ENCODE data around the gene CHL1.

The CHL1 gene

GRCh38 chr3:318903-319302, 122.3 kb downstream of the CHL1 start:
- Histone ChIP-seq H3K4me3 (no peak overlapping the region), H3K9ac (no peak overlapping the region), H3K4me2 (no peak overlapping the region), H4K20me1 (no peaks in the 10 kb centered on the region), H3K27me3 (no peaks in the 10 kb centered on the region), H3K9me3 (no peaks in the 10 kb centered on the region), H3K36me3 (no peaks in the 10 kb centered on the region), H3K27ac (no peak overlapping the region), H3K4me1 (no peaks in the 10 kb centered on the region)
- no peak for TF ChIP-seq Cebpa-rat (IDR thresholded peaks at IDR 0.05)

DNA sequence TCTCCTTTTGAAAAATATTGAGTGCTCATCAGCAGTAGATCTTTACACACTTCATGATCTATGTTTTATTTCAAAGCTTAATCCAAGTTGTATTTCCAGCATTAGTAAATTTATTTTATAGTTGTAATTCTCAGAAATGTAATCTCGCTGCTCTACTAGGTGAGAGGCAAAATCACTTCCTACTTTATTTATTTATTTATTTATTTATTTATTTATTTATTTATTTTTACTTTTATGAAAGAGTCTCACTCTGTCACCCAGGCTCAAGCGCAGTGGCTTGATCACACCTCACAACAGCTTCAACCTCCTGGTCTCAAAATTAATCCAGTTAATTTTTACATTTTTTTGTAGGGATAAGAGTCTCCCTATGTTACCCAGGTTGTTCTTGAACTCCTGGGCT, 127.9 kb downstream of the CHL1 start:
- no peaks in the 10 kb centered on the region for H3K9me3 ChIP-seq
- H3K27me3 ChIP-seq = no peaks in the 10 kb centered on the region
- no peak overlapping the region for H3K27ac ChIP-seq

GRCh38 chr3:325495-325894, 128.9 kb downstream of the CHL1 start:
- Histone ChIP-seq H3K4me2 (no peak overlapping the region), H4K20me1 (no peaks in the 10 kb centered on the region), H3K36me3 (no peaks in the 10 kb centered on the region), H3K4me3 (no peak overlapping the region), H3K4me1 (no peaks in the 10 kb centered on the region), H3K9ac (no peak overlapping the region), H3K27ac (no peak overlapping the region), H3K9me3 (no peaks in the 10 kb centered on the region), H3K27me3 (no peaks in the 10 kb centered on the region)
- no peak for TF ChIP-seq Cebpa-rat (IDR thresholded peaks at IDR 0.05)

More for the DNA sequence above, 127.9 kb downstream of the CHL1 start:
- no peaks in the 10 kb centered on the region for H3K4me1 ChIP-seq
- TF ChIP-seq Cebpa-rat (IDR thresholded peaks at IDR 0.05) = no peak
- no peak overlapping the region for H3K4me2 ChIP-seq
- H3K4me3 ChIP-seq = no peak overlapping the region
- no peaks in the 10 kb centered on the region for H3K36me3 ChIP-seq
- no peak overlapping the region for H3K9ac ChIP-seq
- H4K20me1 ChIP-seq = no peaks in the 10 kb centered on the region

DNA sequence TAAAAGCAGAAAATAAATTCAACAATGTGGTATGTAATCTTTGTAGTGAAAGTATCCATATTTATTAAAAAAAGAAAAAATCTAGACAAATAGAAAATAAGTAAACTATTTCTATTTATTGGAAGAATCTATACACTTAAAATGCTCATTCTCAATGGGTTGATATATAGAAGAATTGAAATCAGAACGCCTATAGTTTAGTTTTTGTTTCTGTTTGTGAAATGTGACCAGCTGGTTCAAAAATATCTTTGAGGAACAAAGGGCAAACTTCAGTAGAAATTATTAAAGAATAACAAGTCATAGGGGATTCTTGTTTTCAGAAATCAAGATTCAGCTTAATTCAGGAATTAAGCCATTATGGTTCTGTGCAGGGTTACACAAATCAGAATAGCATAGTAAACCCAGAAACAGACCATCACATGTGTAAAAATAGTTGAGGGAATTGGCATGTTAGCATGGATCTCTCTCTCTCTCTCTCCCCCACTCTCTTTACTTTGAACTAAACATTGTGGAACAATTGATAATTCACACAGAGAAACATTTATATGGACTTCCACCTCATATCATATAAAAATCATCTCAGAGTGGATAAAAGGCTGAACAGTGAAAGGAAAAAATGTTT, 134.0 kb downstream of the CHL1 start:
- H3K36me3 ChIP-seq = no peaks in the 10 kb centered on the region
- H3K4me2 ChIP-seq = no peak overlapping the region
- no peak for TF ChIP-seq Cebpa-rat (IDR thresholded peaks at IDR 0.05)
- H3K9me3 ChIP-seq = no peaks in the 10 kb centered on the region
- H3K27ac ChIP-seq = no peak overlapping the region
- H3K4me3 ChIP-seq = no peak overlapping the region
- H3K4me1 ChIP-seq = no peaks in the 10 kb centered on the region
- H3K27me3 ChIP-seq = no peaks in the 10 kb centered on the region
- no peaks in the 10 kb centered on the region for H4K20me1 ChIP-seq
- no peak overlapping the region for H3K9ac ChIP-seq

DNA sequence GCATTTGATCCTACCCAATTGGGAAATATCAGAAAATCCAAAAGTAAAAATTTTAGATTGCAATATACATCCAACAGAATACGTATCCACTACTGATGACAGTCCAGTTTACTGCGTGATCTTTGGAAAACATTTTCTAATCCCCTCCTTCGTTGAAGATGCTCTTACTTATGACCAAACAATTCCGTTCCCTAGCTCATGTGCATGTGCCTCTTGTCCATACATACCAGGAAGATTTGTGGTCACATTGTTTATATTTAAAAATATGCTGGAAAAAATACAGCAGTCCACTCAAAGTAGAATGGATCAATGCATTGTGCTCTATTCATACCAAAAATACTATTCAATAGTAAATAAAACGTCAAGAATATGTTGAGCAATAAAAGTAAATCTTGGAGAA, 135.3 kb downstream of the CHL1 start:
- no peak overlapping the region for H3K4me3 ChIP-seq
- H3K4me2 ChIP-seq = no peak overlapping the region
- no peak overlapping the region for H3K27ac ChIP-seq
- H3K36me3 ChIP-seq = no peaks in the 10 kb centered on the region
- H3K27me3 ChIP-seq = no peaks in the 10 kb centered on the region
- H3K9me3 ChIP-seq = no peaks in the 10 kb centered on the region
- no peak for TF ChIP-seq Cebpa-rat (IDR thresholded peaks at IDR 0.05)
- H3K9ac ChIP-seq = no peak overlapping the region
- H3K4me1 ChIP-seq = no peaks in the 10 kb centered on the region
- H4K20me1 ChIP-seq = no peaks in the 10 kb centered on the region

DNA sequence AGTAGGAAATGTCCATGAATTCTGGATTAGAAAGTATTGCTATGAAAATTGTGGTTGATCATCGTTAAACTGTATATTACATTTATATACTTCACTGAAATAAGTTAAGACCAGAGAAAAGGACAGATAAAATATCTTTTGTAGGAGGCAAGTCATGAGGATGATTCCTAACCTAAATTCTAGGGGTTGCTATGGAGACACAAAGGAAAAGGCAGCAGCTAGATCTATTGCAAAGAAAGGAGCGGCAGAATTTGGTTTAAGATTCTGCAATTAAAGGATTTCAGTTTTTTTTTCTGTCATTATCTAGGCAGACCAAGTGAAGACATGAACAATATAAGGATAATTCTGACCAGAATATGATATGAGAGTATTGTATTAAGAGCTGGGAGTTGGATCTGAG, 136.1 kb downstream of the CHL1 start:
- H3K27me3 ChIP-seq = no peaks in the 10 kb centered on the region
- no peak overlapping the region for H3K4me2 ChIP-seq
- no peak for TF ChIP-seq Cebpa-rat (IDR thresholded peaks at IDR 0.05)
- no peak overlapping the region for H3K27ac ChIP-seq
- H3K9me3 ChIP-seq = no peaks in the 10 kb centered on the region
- no peaks in the 10 kb centered on the region for H3K4me1 ChIP-seq
- no peak overlapping the region for H3K9ac ChIP-seq
- H3K36me3 ChIP-seq = no peaks in the 10 kb centered on the region
- H4K20me1 ChIP-seq = no peaks in the 10 kb centered on the region
- H3K4me3 ChIP-seq = no peak overlapping the region

GRCh38 chr3:335240-335639, 138.7 kb downstream of the CHL1 start:
- Histone ChIP-seq H3K27me3 (no peaks in the 10 kb centered on the region), H3K27ac (no peak overlapping the region), H4K20me1 (no peaks in the 10 kb centered on the region), H3K4me1 (no peaks in the 10 kb centered on the region), H3K4me2 (no peak overlapping the region), H3K36me3 (no peaks in the 10 kb centered on the region), H3K9ac (no peak overlapping the region), H3K4me3 (no peak overlapping the region), H3K9me3 (no peaks in the 10 kb centered on the region)
- no peak for TF ChIP-seq Cebpa-rat (IDR thresholded peaks at IDR 0.05)

DNA sequence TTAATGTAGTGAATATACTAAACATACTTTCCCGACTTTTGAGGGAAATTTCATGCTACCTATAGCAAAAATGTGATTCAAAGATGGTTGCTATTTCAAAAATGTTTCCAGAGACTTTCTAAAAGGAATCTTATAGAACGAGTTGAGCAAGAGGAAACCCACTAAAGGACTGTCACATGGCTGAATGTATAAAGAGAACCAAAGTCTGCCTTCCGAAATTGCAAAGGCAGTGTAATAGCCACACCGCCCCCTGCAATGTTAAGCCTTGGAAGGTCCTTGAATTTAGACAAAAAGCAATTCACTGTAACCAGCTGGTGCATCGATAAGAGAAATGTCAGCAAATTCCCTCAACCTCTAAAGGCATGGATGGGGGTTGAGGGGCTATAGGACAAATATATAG, 142.8 kb downstream of the CHL1 start:
- Histone ChIP-seq H3K27me3 (no peaks in the 10 kb centered on the region), H3K4me2 (no peak overlapping the region), H3K4me1 (no peaks in the 10 kb centered on the region), H3K4me3 (no peak overlapping the region), H3K36me3 (no peaks in the 10 kb centered on the region), H4K20me1 (no peaks in the 10 kb centered on the region), H3K27ac (no peak overlapping the region), H3K9me3 (no peaks in the 10 kb centered on the region), H3K9ac (no peak overlapping the region)
- no peak for TF ChIP-seq Cebpa-rat (IDR thresholded peaks at IDR 0.05)

GRCh38 chr3:341998-342397, 145.4 kb downstream of the CHL1 start:
- Histone ChIP-seq H3K4me3 (no peak overlapping the region), H3K4me1 (no peaks in the 10 kb centered on the region), H4K20me1 (no peaks in the 10 kb centered on the region), H3K27ac (no peak overlapping the region), H3K9ac (no peak overlapping the region), H3K27me3 (no peaks in the 10 kb centered on the region), H3K4me2 (no peak overlapping the region), H3K36me3 (no peaks in the 10 kb centered on the region), H3K9me3 (no peaks in the 10 kb centered on the region)
- no peak for TF ChIP-seq Cebpa-rat (IDR thresholded peaks at IDR 0.05)

DNA sequence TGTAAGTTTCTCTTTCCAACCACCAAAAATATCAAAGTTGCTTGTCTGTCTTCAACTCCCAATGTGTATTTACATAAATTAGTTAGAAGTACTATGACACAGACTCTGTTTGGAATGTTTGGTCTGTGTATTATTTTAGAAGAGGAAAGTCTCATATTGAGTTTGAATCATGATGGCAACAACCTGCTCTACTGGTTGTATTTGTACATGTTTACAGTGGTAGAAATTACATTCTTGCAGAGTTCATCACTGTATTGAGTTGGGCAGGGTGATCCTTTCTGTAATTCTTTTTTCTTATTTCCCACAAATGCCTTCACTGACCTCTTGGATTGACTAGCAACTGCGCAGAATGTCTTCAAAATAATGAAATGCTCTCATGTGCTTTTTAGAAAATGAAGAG, 149.6 kb downstream of the CHL1 start:
- no peaks in the 10 kb centered on the region for H4K20me1 ChIP-seq
- no peak overlapping the region for H3K27ac ChIP-seq
- no peaks in the 10 kb centered on the region for H3K4me1 ChIP-seq
- H3K27me3 ChIP-seq = no peaks in the 10 kb centered on the region
- no peak overlapping the region for H3K9ac ChIP-seq
- H3K4me3 ChIP-seq = no peak overlapping the region
- no peak for TF ChIP-seq Cebpa-rat (IDR thresholded peaks at IDR 0.05)
- H3K36me3 ChIP-seq = no peaks in the 10 kb centered on the region
- H3K4me2 ChIP-seq = no peak overlapping the region
- H3K9me3 ChIP-seq = no peaks in the 10 kb centered on the region

DNA sequence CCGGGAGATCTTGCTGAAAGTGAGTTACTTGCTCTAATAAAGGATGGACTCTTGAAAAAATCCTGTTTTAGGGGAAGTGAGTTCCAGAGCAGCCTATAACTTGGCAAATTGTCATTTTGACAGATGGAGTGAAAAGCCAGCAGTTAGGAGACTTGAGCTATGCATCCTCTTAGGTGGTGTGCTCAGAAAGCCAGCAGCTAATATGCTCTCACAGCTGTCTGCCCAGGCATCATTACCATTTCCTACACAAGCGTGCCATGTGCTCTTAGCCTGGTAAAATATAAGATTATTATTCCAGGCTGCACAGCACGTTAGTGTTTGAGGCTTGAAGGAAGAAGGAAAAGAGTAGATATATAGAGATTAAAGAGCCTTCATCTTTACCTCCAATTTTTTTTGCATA, 151.0 kb downstream of the CHL1 start:
- H3K4me2 ChIP-seq = no peak overlapping the region
- TF ChIP-seq Cebpa-rat (IDR thresholded peaks at IDR 0.05) = no peak
- H3K27me3 ChIP-seq = no peaks in the 10 kb centered on the region

More for the DNA sequence above, 151.0 kb downstream of the CHL1 start:
- Histone ChIP-seq H3K4me1 (no peaks in the 10 kb centered on the region), H3K9me3 (no peaks in the 10 kb centered on the region), H3K9ac (no peak overlapping the region), H3K36me3 (no peaks in the 10 kb centered on the region), H3K4me3 (no peak overlapping the region), H4K20me1 (no peaks in the 10 kb centered on the region), H3K27ac (no peak overlapping the region)

Measured in BLaER1 (cell line).